K562 (cell line): ENCODE measurements around the gene IRF4. TPM values are rescaled to one million over a fixed set of nuclear protein-coding genes. Genes with fewer than 3 reads are reported as not detected.

Source experiments
- FIP1L1 ChIP-seq: fragments of 200-400 bp; formaldehyde crosslinking; IDR thresholded peaks from 2 replicates; pipeline ENCODE4 v1.6.1; 2018; ENCODE audit warnings: mild to moderate bottlenecking, low read depth, low read length; ENCODE audit not compliant: poor library complexity, severe bottlenecking
- HMGN3 ChIP-seq: IDR thresholded peaks from 2 replicates; pipeline ENCODE4 v1.6.1; 2011; ENCODE audit warnings: borderline replicate concordance, low read depth, mild to moderate bottlenecking, mixed read lengths, low read length; ENCODE audit not compliant: insufficient read length; ENCODE audit errors: extremely low read depth
- SPI1 ChIP-seq: IDR thresholded peaks from 2 replicates; pipeline ENCODE4 v1.6.1; 2011; ENCODE audit warnings: low read depth, low read length, control low read depth, borderline replicate concordance
- SREBF2 ChIP-seq: sonication (generic); formaldehyde crosslinking; IDR thresholded peaks from 2 replicates; pipeline ENCODE4 v1.4.0; 2020; ENCODE audit warnings: mild to moderate bottlenecking, missing genetic modification reagents
- polyA plus RNA-seq, 8 experiments: library from polyadenylated mRNA; depleted of rRNA in 4 of 8; stranded (reverse) in 5 of 8; unstranded in 3 of 8; fragments of >200 nt; fragmentation: Nextera tagmentation in 2 of 8; fragmentation: Illumina TruSeq in 1 of 8; extraction: Ambion mirVana in 2 of 8; extraction: Trizol in 1 of 8; gene quantifications; 2 replicates each; pipeline versions ENCODE4 v1.2.1 to v1.2.3, GENCODE V29; 2011 to 2014; ENCODE audit warnings: inconsistent platforms in 1 of 8, missing spikeins in 1 of 8
- total RNA-seq, 7 experiments: library from RNA; depleted of rRNA in 6 of 7; stranded (reverse); fragments of >200 nt in 6 of 7; fragmentation: Illumina TruSeq in 2 of 7; extraction: Trizol in 2 of 7; gene quantifications; 2 replicates each; pipeline versions ENCODE4 v1.2.1 to v1.2.3, GENCODE V29; 2011 to 2021; ENCODE audit warnings: low replicate concordance in 1 of 7
- TF ChIP-seq, protein P1 (sequence below): sonication (generic); formaldehyde crosslinking; IDR thresholded peaks from 2 replicates; pipeline ENCODE4 v1.8.1; 2023; ENCODE audit warnings: missing genetic modification reagents, mild to moderate bottlenecking, borderline replicate concordance
- TF ChIP-seq, protein P2 (sequence below), 2 experiments: fragments of 450-650 bp in 1 of 2; sonication (generic) in 1 of 2; formaldehyde crosslinking; conservative IDR thresholded peaks; 2 replicates each; pipeline versions ENCODE4 v1.4.0 to v1.8.1; 2020 to 2022; ENCODE audit warnings: mild to moderate bottlenecking in 1 of 2, missing genetic modification reagents in 1 of 2
- TF ChIP-seq, protein P3 (sequence below), 3 experiments: IDR thresholded peaks in 2 of 3; conservative IDR thresholded peaks in 1 of 3; 2 replicates each; pipeline ENCODE4 v1.5.1; 2011 to 2012; ENCODE audit warnings: low read length in 3 of 3, mild to moderate bottlenecking in 3 of 3, control low read depth in 2 of 3, improper control_type of control experiment in 1 of 3, inconsistent platforms in 1 of 3, low read depth in 1 of 3, mixed read lengths in 1 of 3, moderate library complexity in 1 of 3; ENCODE audit not compliant: insufficient read depth in 2 of 3
- TF ChIP-seq, protein P4 (sequence below): sonication (generic); formaldehyde crosslinking; IDR thresholded peaks from 2 replicates; pipeline ENCODE4 v1.8.1; 2023; ENCODE audit warnings: mild to moderate bottlenecking, missing genetic modification reagents

IRF4 gene
- total and polyA plus RNA-seq, 9 of the 15 experiments (the other 6 are each of a cell fraction or from before 2014, with no cell fraction given), result 0.05 to 0.33 (median 0.09) TPM; not detected in 6

DNA sequence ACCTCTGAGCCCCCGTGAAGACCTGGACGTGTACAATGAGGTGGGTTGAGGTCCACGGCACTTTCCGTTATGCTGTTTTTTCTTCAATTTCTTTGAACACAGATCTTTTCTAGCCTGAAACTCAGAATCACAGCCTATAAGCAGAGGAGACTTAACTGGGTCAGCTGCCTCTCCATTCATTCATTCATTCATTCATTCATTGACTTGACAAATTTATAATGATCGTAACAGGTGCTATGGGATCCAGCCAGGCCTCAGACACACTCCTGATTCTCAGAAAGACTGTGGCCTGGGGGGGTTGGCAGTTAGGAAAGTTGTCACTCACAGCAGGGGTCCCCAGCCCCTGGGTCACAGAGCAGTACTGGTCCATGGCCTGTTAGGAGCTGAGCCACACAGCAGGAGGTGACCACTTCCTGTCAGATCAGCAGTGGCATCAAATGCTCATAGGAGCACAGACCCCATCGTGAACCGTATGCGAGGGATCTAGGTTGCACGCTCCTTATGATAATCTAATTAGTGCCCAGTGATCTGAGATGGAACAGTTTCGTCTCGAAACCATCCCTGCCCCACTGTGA is 38.6 kb upstream of the IRF4 start (continued):
- TF ChIP-seq, protein P1, sequence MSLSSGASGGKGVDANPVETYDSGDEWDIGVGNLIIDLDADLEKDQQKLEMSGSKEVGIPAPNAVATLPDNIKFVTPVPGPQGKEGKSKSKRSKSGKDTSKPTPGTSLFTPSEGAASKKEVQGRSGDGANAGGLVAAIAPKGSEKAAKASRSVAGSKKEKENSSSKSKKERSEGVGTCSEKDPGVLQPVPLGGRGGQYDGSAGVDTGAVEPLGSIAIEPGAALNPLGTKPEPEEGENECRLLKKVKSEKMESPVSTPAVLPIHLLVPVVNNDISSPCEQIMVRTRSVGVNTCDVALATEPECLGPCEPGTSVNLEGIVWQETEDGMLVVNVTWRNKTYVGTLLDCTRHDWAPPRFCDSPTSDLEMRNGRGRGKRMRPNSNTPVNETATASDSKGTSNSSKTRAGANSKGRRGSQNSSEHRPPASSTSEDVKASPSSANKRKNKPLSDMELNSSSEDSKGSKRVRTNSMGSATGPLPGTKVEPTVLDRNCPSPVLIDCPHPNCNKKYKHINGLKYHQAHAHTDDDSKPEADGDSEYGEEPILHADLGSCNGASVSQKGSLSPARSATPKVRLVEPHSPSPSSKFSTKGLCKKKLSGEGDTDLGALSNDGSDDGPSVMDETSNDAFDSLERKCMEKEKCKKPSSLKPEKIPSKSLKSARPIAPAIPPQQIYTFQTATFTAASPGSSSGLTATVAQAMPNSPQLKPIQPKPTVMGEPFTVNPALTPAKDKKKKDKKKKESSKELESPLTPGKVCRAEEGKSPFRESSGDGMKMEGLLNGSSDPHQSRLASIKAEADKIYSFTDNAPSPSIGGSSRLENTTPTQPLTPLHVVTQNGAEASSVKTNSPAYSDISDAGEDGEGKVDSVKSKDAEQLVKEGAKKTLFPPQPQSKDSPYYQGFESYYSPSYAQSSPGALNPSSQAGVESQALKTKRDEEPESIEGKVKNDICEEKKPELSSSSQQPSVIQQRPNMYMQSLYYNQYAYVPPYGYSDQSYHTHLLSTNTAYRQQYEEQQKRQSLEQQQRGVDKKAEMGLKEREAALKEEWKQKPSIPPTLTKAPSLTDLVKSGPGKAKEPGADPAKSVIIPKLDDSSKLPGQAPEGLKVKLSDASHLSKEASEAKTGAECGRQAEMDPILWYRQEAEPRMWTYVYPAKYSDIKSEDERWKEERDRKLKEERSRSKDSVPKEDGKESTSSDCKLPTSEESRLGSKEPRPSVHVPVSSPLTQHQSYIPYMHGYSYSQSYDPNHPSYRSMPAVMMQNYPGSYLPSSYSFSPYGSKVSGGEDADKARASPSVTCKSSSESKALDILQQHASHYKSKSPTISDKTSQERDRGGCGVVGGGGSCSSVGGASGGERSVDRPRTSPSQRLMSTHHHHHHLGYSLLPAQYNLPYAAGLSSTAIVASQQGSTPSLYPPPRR (CRISPR knock-in tag), result no peak
- TF ChIP-seq, protein P2, sequence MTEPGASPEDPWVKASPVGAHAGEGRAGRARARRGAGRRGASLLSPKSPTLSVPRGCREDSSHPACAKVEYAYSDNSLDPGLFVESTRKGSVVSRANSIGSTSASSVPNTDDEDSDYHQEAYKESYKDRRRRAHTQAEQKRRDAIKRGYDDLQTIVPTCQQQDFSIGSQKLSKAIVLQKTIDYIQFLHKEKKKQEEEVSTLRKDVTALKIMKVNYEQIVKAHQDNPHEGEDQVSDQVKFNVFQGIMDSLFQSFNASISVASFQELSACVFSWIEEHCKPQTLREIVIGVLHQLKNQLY (CRISPR knock-in tag; conservative IDR thresholded peaks at IDR 0.05), result no peak
- TF ChIP-seq SPI1 (0 out of 2 replicates have a peak, but pooled peaks have one; percentile 14), FIP1L1 (no peak), HMGN3 (no peak), SREBF2 (no peak)
- TF ChIP-seq, protein P3, sequence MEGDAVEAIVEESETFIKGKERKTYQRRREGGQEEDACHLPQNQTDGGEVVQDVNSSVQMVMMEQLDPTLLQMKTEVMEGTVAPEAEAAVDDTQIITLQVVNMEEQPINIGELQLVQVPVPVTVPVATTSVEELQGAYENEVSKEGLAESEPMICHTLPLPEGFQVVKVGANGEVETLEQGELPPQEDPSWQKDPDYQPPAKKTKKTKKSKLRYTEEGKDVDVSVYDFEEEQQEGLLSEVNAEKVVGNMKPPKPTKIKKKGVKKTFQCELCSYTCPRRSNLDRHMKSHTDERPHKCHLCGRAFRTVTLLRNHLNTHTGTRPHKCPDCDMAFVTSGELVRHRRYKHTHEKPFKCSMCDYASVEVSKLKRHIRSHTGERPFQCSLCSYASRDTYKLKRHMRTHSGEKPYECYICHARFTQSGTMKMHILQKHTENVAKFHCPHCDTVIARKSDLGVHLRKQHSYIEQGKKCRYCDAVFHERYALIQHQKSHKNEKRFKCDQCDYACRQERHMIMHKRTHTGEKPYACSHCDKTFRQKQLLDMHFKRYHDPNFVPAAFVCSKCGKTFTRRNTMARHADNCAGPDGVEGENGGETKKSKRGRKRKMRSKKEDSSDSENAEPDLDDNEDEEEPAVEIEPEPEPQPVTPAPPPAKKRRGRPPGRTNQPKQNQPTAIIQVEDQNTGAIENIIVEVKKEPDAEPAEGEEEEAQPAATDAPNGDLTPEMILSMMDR (IDR thresholded peaks at IDR 0.05 in 2 of 3, conservative IDR thresholded peaks at IDR 0.05 in 1 of 3; ENCODE audit: insufficient read depth in 2 of 3, low read depth in 1 of 3, low read length in 3 of 3), result no peak
- TF ChIP-seq, protein P4, sequence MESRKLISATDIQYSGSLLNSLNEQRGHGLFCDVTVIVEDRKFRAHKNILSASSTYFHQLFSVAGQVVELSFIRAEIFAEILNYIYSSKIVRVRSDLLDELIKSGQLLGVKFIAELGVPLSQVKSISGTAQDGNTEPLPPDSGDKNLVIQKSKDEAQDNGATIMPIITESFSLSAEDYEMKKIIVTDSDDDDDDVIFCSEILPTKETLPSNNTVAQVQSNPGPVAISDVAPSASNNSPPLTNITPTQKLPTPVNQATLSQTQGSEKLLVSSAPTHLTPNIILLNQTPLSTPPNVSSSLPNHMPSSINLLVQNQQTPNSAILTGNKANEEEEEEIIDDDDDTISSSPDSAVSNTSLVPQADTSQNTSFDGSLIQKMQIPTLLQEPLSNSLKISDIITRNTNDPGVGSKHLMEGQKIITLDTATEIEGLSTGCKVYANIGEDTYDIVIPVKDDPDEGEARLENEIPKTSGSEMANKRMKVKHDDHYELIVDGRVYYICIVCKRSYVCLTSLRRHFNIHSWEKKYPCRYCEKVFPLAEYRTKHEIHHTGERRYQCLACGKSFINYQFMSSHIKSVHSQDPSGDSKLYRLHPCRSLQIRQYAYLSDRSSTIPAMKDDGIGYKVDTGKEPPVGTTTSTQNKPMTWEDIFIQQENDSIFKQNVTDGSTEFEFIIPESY (CRISPR knock-in tag), result no peak
